ENCODE data around the gene JUNB. TPM values are rescaled to one million over a fixed set of nuclear protein-coding genes. Genes with fewer than 3 reads are reported as not detected.

JUNB gene
- total and polyA plus RNA-seq, 2 of the 13 experiments (the other 11 are each of a cell fraction or from before 2014, with no cell fraction given): 7.7 to 8.2 TPM

GRCh38 chr19:12778017-12778904, 13.0 kb upstream of the JUNB start (continued):
- TF ChIP-seq TERF1 (CRISPR knock-in tag; IDR thresholded peaks at IDR 0.05) (no peak), ELF3 (CRISPR knock-in tag; IDR thresholded peaks at IDR 0.05) (peak; percentile 24; the same call in 1 of the 2 replicates), ZNF224 (CRISPR knock-in tag; IDR thresholded peaks at IDR 0.05) (no peak), ZNF737 (CRISPR knock-in tag; IDR thresholded peaks at IDR 0.05; ENCODE audit: borderline replicate concordance) (no peak), ZNF513 (CRISPR knock-in tag; conservative IDR thresholded peaks at IDR 0.05) (no peak), KLF6 (CRISPR knock-in tag; IDR thresholded peaks at IDR 0.05) (no peak), RORA (CRISPR knock-in tag; IDR thresholded peaks at IDR 0.05) (no peak), POGZ (CRISPR knock-in tag; IDR thresholded peaks at IDR 0.05) (no peak), NFIB (CRISPR knock-in tag; IDR thresholded peaks at IDR 0.05; ENCODE audit: borderline replicate concordance) (no peak), KLF16 (CRISPR knock-in tag; IDR thresholded peaks at IDR 0.05) (no peak; a peak in 1 of 4 replicates), ATF1 (CRISPR knock-in tag; IDR thresholded peaks at IDR 0.05) (no peak), YEATS4 (CRISPR knock-in tag; IDR thresholded peaks at IDR 0.05; ENCODE audit: borderline replicate concordance) (peak; percentile 61), ZNF879 (CRISPR knock-in tag; IDR thresholded peaks at IDR 0.05) (peak; percentile 67; the same call in 1 of the 2 replicates), PITX1 (CRISPR knock-in tag; IDR thresholded peaks at IDR 0.05) (no peak), ZNF382 (CRISPR knock-in tag; IDR thresholded peaks at IDR 0.05; ENCODE audit: borderline replicate concordance) (no peak), ATAD3A (CRISPR knock-in tag; IDR thresholded peaks at IDR 0.05) (no peak)
- TF ChIP-seq, protein P1, sequence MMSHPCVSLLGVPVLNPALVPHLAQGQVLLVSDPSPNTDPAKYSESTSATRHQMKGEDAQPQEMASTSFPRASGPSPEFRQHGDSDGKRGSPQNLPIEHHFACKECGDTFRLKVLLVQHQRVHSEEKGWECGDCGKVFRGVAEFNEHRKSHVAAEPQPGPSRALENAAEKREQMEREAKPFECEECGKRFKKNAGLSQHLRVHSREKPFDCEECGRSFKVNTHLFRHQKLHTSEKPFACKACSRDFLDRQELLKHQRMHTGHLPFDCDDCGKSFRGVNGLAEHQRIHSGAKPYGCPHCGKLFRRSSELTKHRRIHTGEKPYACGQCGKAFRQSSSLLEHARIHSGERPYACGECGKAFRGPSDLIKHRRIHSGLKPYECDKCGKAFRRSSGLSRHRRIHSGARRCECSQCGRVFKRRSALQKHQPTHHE (CRISPR knock-in tag; IDR thresholded peaks at IDR 0.05; ENCODE audit: borderline replicate concordance): 0 out of 2 replicates have a peak, but pooled peaks have one; percentile 24
- TF ChIP-seq, protein P2, sequence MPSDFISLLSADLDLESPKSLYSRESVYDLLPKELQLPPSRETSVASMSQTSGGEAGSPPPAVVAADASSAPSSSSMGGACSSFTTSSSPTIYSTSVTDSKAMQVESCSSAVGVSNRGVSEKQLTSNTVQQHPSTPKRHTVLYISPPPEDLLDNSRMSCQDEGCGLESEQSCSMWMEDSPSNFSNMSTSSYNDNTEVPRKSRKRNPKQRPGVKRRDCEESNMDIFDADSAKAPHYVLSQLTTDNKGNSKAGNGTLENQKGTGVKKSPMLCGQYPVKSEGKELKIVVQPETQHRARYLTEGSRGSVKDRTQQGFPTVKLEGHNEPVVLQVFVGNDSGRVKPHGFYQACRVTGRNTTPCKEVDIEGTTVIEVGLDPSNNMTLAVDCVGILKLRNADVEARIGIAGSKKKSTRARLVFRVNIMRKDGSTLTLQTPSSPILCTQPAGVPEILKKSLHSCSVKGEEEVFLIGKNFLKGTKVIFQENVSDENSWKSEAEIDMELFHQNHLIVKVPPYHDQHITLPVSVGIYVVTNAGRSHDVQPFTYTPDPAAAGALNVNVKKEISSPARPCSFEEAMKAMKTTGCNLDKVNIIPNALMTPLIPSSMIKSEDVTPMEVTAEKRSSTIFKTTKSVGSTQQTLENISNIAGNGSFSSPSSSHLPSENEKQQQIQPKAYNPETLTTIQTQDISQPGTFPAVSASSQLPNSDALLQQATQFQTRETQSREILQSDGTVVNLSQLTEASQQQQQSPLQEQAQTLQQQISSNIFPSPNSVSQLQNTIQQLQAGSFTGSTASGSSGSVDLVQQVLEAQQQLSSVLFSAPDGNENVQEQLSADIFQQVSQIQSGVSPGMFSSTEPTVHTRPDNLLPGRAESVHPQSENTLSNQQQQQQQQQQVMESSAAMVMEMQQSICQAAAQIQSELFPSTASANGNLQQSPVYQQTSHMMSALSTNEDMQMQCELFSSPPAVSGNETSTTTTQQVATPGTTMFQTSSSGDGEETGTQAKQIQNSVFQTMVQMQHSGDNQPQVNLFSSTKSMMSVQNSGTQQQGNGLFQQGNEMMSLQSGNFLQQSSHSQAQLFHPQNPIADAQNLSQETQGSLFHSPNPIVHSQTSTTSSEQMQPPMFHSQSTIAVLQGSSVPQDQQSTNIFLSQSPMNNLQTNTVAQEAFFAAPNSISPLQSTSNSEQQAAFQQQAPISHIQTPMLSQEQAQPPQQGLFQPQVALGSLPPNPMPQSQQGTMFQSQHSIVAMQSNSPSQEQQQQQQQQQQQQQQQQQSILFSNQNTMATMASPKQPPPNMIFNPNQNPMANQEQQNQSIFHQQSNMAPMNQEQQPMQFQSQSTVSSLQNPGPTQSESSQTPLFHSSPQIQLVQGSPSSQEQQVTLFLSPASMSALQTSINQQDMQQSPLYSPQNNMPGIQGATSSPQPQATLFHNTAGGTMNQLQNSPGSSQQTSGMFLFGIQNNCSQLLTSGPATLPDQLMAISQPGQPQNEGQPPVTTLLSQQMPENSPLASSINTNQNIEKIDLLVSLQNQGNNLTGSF (CRISPR knock-in tag; IDR thresholded peaks at IDR 0.05): no peak
- TF ChIP-seq, protein P3, sequence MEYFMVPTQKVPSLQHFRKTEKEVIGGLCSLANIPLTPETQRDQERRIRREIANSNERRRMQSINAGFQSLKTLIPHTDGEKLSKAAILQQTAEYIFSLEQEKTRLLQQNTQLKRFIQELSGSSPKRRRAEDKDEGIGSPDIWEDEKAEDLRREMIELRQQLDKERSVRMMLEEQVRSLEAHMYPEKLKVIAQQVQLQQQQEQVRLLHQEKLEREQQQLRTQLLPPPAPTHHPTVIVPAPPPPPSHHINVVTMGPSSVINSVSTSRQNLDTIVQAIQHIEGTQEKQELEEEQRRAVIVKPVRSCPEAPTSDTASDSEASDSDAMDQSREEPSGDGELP (IDR thresholded peaks at IDR 0.05; ENCODE audit: borderline replicate concordance, low read depth): peak; percentile 62; the same call in 1 of the 2 replicates

Measured in HepG2 (cell line).